SK-N-SH (cell line): ENCODE results near the gene NEURL1. TPM values are rescaled to one million over a fixed set of nuclear protein-coding genes. Genes with fewer than 3 reads are reported as not detected.

Source experiments
- CTCF ChIA-PET: fragments of 300-600, 350-600 bp; formaldehyde crosslinking; extraction: SDS; loops from one replicate; lab custom pipeline; 2021; lab: Yijun Ruan, JAX
- POLR2A ChIA-PET: fragments of 350-600 bp; sonication (Branson Sonifier 250); formaldehyde crosslinking; extraction: SDS; loops from one replicate; lab custom pipeline; 2020; ENCODE audit warnings: antibody characterized with exemption, inconsistent platforms; lab: Yijun Ruan, JAX
- DNase-seq: peaks from one replicate; pipeline ENCODE4 v3.0.0; 2012
- H2AFZ ChIP-seq: fragments of 200-600 bp; sonication (generic); 2 replicates; pipeline ENCODE4 v1.8.1; 2016; ENCODE audit warnings: antibody characterized with exemption, mild to moderate bottlenecking, low read depth
- H3F3A ChIP-seq: fragments of 200-600 bp; sonication (generic); replicated peaks from 2 replicates; pipeline ENCODE3; 2016; ENCODE audit warnings: antibody characterized with exemption, mild to moderate bottlenecking; ENCODE audit not compliant: insufficient read depth
- H3K27ac ChIP-seq, 2 experiments: fragments of 200-500 bp in 1 of 2; fragments of 200-600 bp in 1 of 2; sonication (Bioruptor generic) in 1 of 2; sonication (generic), shearing (Covaris generic) in 1 of 2; 2 replicates each; pipeline versions ENCODE4 v1.5.1 to v1.6.1; 2014 to 2016; ENCODE audit warnings: low read depth in 2 of 2, inconsistent platforms in 1 of 2, low read length in 1 of 2, mild to moderate bottlenecking in 1 of 2, mixed read lengths in 1 of 2
- H3K27me3 ChIP-seq: fragments of 200-600 bp; sonication (generic), shearing (Covaris generic); 2 replicates; pipeline ENCODE4 v1.6.1; 2016; ENCODE audit warnings: mixed run types; ENCODE audit not compliant: insufficient read depth
- H3K36me3 ChIP-seq, 2 experiments: fragments of 200-500 bp in 1 of 2; fragments of 200-600 bp in 1 of 2; sonication (Bioruptor generic) in 1 of 2; sonication (generic) in 1 of 2; replicated peaks in 1 of 2; 2 replicates each; pipeline versions ENCODE3 to v1.5.1; 2014 to 2016; ENCODE audit warnings: low read length in 1 of 2, mild to moderate bottlenecking in 1 of 2; ENCODE audit not compliant: insufficient read depth in 2 of 2, control insufficient read depth in 1 of 2
- H3K4me1 ChIP-seq, 2 experiments: fragments of 200-500 bp in 1 of 2; fragments of 200-600 bp in 1 of 2; sonication (Bioruptor generic) in 1 of 2; sonication (generic), shearing (Covaris generic) in 1 of 2; 2 replicates each; pipeline versions ENCODE4 v1.5.1 to v1.6.1; 2014 to 2016; ENCODE audit warnings: low read depth in 1 of 2, low read length in 1 of 2, mixed run types in 1 of 2; ENCODE audit not compliant: insufficient read depth in 2 of 2, control insufficient read depth in 1 of 2
- H3K4me2 ChIP-seq: fragments of 200-600 bp; sonication (generic), shearing (Covaris generic); 2 replicates; pipeline ENCODE4 v1.6.1; 2017; ENCODE audit warnings: mixed run types
- H3K4me3 ChIP-seq, 2 experiments: fragments of 200-500 bp in 1 of 2; fragments of 200-600 bp in 1 of 2; sonication (Bioruptor generic) in 1 of 2; sonication (generic), shearing (Covaris generic) in 1 of 2; 2 replicates each; pipeline versions ENCODE4 v1.5.1 to v1.8.1; 2014 to 2016; ENCODE audit warnings: low read depth in 2 of 2, inconsistent platforms in 1 of 2, low read length in 1 of 2, mild to moderate bottlenecking in 1 of 2, mixed read lengths in 1 of 2, moderate library complexity in 1 of 2
- H3K79me2 ChIP-seq: fragments of 200-600 bp; sonication (generic); 2 replicates; pipeline ENCODE4 v1.8.1; 2017; ENCODE audit warnings: mild to moderate bottlenecking; ENCODE audit not compliant: insufficient read depth
- H3K9ac ChIP-seq: fragments of 200-600 bp; sonication (generic); 2 replicates; pipeline ENCODE4 v1.6.1; 2017; ENCODE audit warnings: mixed run types
- H3K9me2 ChIP-seq: fragments of 200-600 bp; sonication (generic); 2 replicates; pipeline ENCODE4 v1.6.1; 2017; ENCODE audit warnings: mixed run types
- H3K9me3 ChIP-seq: fragments of 200-600 bp; sonication (generic); 2 replicates; pipeline ENCODE4 v1.6.1; 2017; ENCODE audit warnings: mixed run types, mild to moderate bottlenecking, moderate library complexity
- H4K20me1 ChIP-seq: fragments of 200-600 bp; sonication (generic); 2 replicates; pipeline ENCODE4 v1.6.1; 2017; ENCODE audit warnings: mild to moderate bottlenecking, mixed run types; ENCODE audit not compliant: insufficient read depth
- FOSL2 ChIP-seq: IDR thresholded peaks from 2 replicates; pipeline ENCODE4 v1.4.0; 2012; ENCODE audit warnings: low read depth, mild to moderate bottlenecking, moderate library complexity, borderline replicate concordance
- FOXJ3 ChIP-seq: sonication (generic); formaldehyde crosslinking; IDR thresholded peaks from 2 replicates; pipeline ENCODE4 v1.5.1; 2020; ENCODE audit warnings: mild to moderate bottlenecking, missing genetic modification reagents
- GATA2 ChIP-seq: sonication (generic); formaldehyde crosslinking; IDR thresholded peaks from 2 replicates; pipeline ENCODE4 v1.5.0; 2020; ENCODE audit warnings: mild to moderate bottlenecking, missing genetic modification reagents
- IRF3 ChIP-seq: fragments of 150-350 bp; IDR thresholded peaks from 2 replicates; pipeline ENCODE4 v1.6.1; 2016; ENCODE audit warnings: mild to moderate bottlenecking, low read depth, low read length
- MEF2A ChIP-seq: IDR thresholded peaks from 2 replicates; pipeline ENCODE4 v1.4.0; 2012; ENCODE audit warnings: low read depth, borderline replicate concordance
- NFIC ChIP-seq: IDR thresholded peaks from 2 replicates; pipeline ENCODE4 v1.4.0; 2012; ENCODE audit warnings: borderline replicate concordance
- NRF1 ChIP-seq: IDR thresholded peaks from 2 replicates; pipeline ENCODE4 v1.6.1; 2012; ENCODE audit warnings: low read depth, mild to moderate bottlenecking, low read length
- PBX3 ChIP-seq: IDR thresholded peaks from 2 replicates; pipeline ENCODE4; 2012
- RCOR1 ChIP-seq: fragments of 150-350 bp; IDR thresholded peaks from 2 replicates; pipeline ENCODE4 v1.6.1; 2017; ENCODE audit warnings: antibody characterized with exemption, low read length
- RFX5 ChIP-seq: IDR thresholded peaks from 2 replicates; pipeline ENCODE4 v1.6.1; 2012; ENCODE audit warnings: mild to moderate bottlenecking, improper control_type of control experiment, low read length
- USF2 ChIP-seq: fragments of 150-350 bp; IDR thresholded peaks from 2 replicates; pipeline ENCODE4 v1.6.1; 2017; ENCODE audit warnings: antibody characterized with exemption, low read length, low read depth, borderline replicate concordance
- WGBS: methylation state at CpG from one replicate; pipeline ENCODE4 v1.1.6; 2017; ENCODE audit warnings: low lambda C conversion rate; 5-methylcytosine and 5-hydroxymethylcytosine counted together
- polyA plus RNA-seq, 3 experiments: library from polyadenylated mRNA; depleted of rRNA; stranded (reverse); fragments of >200 nt; gene quantifications; 2 replicates each; pipeline ENCODE4 v1.2.3, GENCODE V29; 2012
- TF ChIP-seq, protein P1 (sequence below): IDR thresholded peaks from 2 replicates; pipeline ENCODE4 v1.4.0; 2012; ENCODE audit warnings: low read depth, borderline replicate concordance

Gene NEURL1
- polyA plus RNA-seq, 1 of the 3 experiments (the other 2 are of a cell fraction) = 0.05 TPM

DNA sequence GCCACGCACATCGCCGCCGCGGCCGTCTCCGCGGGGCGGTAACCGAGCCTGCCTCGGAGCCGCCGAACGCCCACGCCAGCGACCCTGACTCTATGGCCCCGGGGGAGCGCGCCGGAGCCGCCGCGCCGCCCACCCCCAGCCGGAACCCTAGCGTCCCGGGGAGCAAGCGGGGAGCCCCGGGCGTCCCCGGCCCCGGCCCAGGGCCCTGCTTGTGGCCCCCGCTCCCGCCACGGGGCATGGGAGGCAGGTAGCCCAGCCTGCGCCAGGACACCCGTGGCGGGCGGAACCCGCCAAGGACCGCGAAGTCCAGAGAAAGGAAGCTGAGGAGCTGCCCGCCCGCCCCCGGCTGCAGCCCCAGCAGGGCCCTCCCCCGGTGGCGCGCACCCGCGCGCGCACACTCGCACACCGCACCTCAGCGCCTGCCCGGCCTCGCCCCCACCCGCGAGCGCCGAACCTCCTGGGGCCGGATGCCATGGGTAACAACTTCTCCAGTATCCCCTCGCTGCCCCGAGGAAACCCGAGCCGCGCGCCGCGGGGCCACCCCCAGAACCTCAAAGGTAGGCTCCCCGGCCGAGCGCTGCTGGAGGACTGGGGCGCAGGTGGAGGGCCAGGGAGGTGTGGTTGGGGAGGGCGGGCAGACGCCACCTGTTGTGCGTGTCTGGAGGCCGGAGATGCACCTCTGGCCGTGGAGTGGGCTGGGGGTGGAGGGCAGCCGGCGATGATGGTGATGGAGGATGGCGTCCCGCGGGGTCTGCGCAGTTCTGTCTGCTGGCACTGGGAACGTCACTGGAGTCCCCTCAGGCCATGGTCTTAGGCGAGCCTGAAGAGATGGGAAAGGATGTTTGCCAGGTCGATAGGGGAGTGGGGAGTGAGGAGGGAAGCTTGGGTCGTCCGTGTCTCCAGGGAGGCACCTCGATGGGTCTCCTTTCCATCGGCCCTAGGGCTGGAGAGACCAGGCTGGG, 692 bp downstream of the NEURL1 start:
- peaks cover 0 to 34% of the 10 kb centered on the region in 2 experiments; a peak in 2 of 4 replicates for H3K4me1 ChIP-seq
- peak overlapping the region in 1 of 2 experiments; percentile 12; a peak in 1 of 4 replicates for H3K27ac ChIP-seq
- WGBS = 4% methylated on average over 18 of the region's 92 CpGs
- H3K27me3 ChIP-seq = peaks cover 48% of the 10 kb centered on the region
- no peaks in the 10 kb centered on the region for H4K20me1 ChIP-seq
- H3K4me3 ChIP-seq = peak overlapping the region; percentile 54 to 56
- no peaks in the 10 kb centered on the region for H3K79me2 ChIP-seq
- H3F3A ChIP-seq = peaks cover 9% of the 10 kb centered on the region
- no peaks in the 10 kb centered on the region for H3K9me2 ChIP-seq
- H3K4me2 ChIP-seq = peak overlapping the region; percentile 87
- peak; percentile 78 for DNase-seq
- no peak overlapping the region for H3K9ac ChIP-seq
- no peaks in the 10 kb centered on the region for H3K9me3 ChIP-seq
- TF ChIP-seq NRF1 (no peak), IRF3 (no peak), MEF2A (no peak), GATA2 (CRISPR knock-in tag) (no peak), USF2 (no peak), RFX5 (no peak), FOSL2 (no peak), PBX3 (no peak), FOXJ3 (CRISPR knock-in tag) (no peak), NFIC (no peak), RCOR1 (no peak)
- TF ChIP-seq, protein P1, sequence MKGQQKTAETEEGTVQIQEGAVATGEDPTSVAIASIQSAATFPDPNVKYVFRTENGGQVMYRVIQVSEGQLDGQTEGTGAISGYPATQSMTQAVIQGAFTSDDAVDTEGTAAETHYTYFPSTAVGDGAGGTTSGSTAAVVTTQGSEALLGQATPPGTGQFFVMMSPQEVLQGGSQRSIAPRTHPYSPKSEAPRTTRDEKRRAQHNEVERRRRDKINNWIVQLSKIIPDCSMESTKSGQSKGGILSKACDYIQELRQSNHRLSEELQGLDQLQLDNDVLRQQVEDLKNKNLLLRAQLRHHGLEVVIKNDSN = no peak
- no peak overlapping the region for H2AFZ ChIP-seq
- ChIA-PET CTCF (interaction anchor here (0.6 to 2.8 kb wide), 14 partner anchors 8 to 192 kb away, joined by 3 to 27 read pairs (median 4); no protein-coding TSS in a partner anchor), POLR2A (interaction anchor here (2.4 kb wide), 1 partner anchor 9 kb away, joined by 13 read pairs; no protein-coding TSS in a partner anchor)
- no peaks in the 10 kb centered on the region for H3K36me3 ChIP-seq
